ENCODE measurements around the gene CARD8.

CARD8 gene

GRCh38 chr19:48182434-48182833 lies 73.3 kb downstream of the CARD8 start:
- ChIA-PET CTCF (no interaction called here), POLR2A (no interaction called here)
- TF ChIP-seq CTCF (IDR thresholded peaks at IDR 0.05; ENCODE audit: control extremely low read depth, extremely low read depth, low read depth, missing control alignments): no peak
- no peak for DNase-seq (ENCODE audit: extremely low spot score)

GRCh38 chr19:48181505-48181904 lies 74.2 kb downstream of the CARD8 start:
- ChIA-PET CTCF (no interaction called here), POLR2A (no interaction called here)
- no peak for TF ChIP-seq CTCF (IDR thresholded peaks at IDR 0.05; ENCODE audit: control extremely low read depth, extremely low read depth, low read depth, missing control alignments)
- no peak for DNase-seq (ENCODE audit: extremely low spot score)

- TF ChIP-seq CTCF (IDR thresholded peaks at IDR 0.05; ENCODE audit: control extremely low read depth, extremely low read depth, low read depth, missing control alignments): no peak
- ChIA-PET POLR2A (no interaction called here), CTCF (no interaction called here)
- DNase-seq (ENCODE audit: extremely low spot score): no peak
Observed at GRCh38 chr19:48176226-48176625, 79.5 kb downstream of the CARD8 start.

- TF ChIP-seq CTCF (IDR thresholded peaks at IDR 0.05; ENCODE audit: control extremely low read depth, extremely low read depth, low read depth, missing control alignments): no peak
- POLR2A ChIA-PET: no interaction called here
- CTCF ChIA-PET: interaction anchor here (1.1 kb wide), 1 partner anchor 10 kb away, joined by 4 read pairs; no protein-coding TSS in a partner anchor
- DNase-seq (ENCODE audit: extremely low spot score): no peak
Observed at GRCh38 chr19:48175578-48175977, 80.1 kb downstream of the CARD8 start.

GRCh38 chr19:48174445-48175030 lies 81.2 kb downstream of the CARD8 start:
- no peak for DNase-seq (ENCODE audit: extremely low spot score)
- CTCF ChIA-PET: interaction anchor here (1.1 to 2.4 kb wide), 3 partner anchors 9 to 21 kb away, joined by 4 to 8 read pairs (median 6); no protein-coding TSS in a partner anchor
- no peak for TF ChIP-seq CTCF (IDR thresholded peaks at IDR 0.05; ENCODE audit: control extremely low read depth, extremely low read depth, low read depth, missing control alignments)
- POLR2A ChIA-PET: interaction anchor here (0.5 to 0.6 kb wide), 2 partner anchors 10 to 77 kb away, joined by 3 to 5 read pairs; no protein-coding TSS in a partner anchor

GRCh38 chr19:48171710-48172109 lies 84.0 kb downstream of the CARD8 start:
- DNase-seq (ENCODE audit: extremely low spot score): no peak
- ChIA-PET CTCF (interaction anchor here (2.3 kb wide), 1 partner anchor 19 kb away, joined by 6 read pairs; no protein-coding TSS in a partner anchor), POLR2A (interaction anchor here (1.0 kb wide), 1 partner anchor 88 kb away, joined by 3 read pairs; no protein-coding TSS in a partner anchor)
- no peak for TF ChIP-seq CTCF (IDR thresholded peaks at IDR 0.05; ENCODE audit: control extremely low read depth, extremely low read depth, low read depth, missing control alignments)

Data from GM10248 (cell line).